ENCODE results near the gene REXO1.

REXO1 gene

GRCh38 chr19:1825909-1826556, 22.2 kb downstream of the REXO1 start:
- peak; percentile 63 for DNase-seq (ENCODE audit: low read depth)
- no peak overlapping the region for H3K4me3 ChIP-seq (ENCODE audit: low read length)
- peak; percentile 85 for TF ChIP-seq CTCF (IDR thresholded peaks at IDR 0.05; ENCODE audit: insufficient read depth, low read depth, low read length, missing control alignments)

DNA sequence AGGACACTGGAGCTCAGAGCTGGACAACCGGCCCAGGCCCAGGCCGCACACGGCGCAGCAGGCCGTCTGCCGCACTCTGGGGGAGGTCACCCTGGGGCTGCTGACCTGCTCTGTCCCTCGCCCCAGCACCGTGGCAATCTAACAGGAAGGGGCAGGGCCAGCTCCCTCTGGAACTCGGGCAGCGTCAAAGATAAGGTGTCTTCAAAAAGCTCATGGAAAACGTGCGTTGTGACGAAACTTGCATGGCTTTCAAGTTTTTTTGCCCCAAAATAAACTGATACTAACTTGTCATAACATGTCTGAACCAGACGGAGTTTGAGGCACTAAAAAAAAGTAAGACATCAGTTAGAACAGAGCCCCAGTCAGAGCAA, 24.0 kb downstream of the REXO1 start:
- TF ChIP-seq CTCF (IDR thresholded peaks at IDR 0.05; ENCODE audit: insufficient read depth, low read depth, low read length, missing control alignments) = no peak
- no peak overlapping the region for H3K4me3 ChIP-seq (ENCODE audit: low read length)
- DNase-seq (ENCODE audit: low read depth) = no peak

GRCh38 chr19:1823539-1824251, 24.6 kb downstream of the REXO1 start:
- no peak for DNase-seq (ENCODE audit: low read depth)
- no peak overlapping the region for H3K4me3 ChIP-seq (ENCODE audit: low read length)
- no peak for TF ChIP-seq CTCF (IDR thresholded peaks at IDR 0.05; ENCODE audit: insufficient read depth, low read depth, low read length, missing control alignments)

DNA sequence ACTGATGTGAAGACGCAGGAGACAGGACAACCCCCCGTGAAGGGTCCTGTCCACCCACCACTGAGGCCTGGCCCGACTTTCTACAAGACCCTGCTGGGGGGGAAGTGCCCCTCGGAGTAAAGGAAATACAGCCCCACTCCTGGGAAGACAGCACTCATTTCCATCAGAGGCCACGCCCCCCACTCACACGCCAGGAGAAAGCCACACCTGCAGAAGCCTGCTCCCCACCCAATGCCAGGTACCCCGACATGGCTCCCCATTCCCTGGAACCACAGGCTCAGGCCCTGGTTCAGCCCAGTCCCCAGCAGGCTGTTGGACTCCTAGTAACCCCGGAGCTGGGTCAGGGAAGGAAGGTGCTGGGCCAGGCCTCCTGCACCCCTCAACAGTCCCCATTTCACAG, 25.3 kb downstream of the REXO1 start:
- no peak overlapping the region for H3K4me3 ChIP-seq (ENCODE audit: low read length)
- TF ChIP-seq CTCF (IDR thresholded peaks at IDR 0.05; ENCODE audit: insufficient read depth, low read depth, low read length, missing control alignments) = no peak
- DNase-seq (ENCODE audit: low read depth) = no peak

GRCh38 chr19:1822210-1822609, 26.1 kb downstream of the REXO1 start:
- TF ChIP-seq CTCF (IDR thresholded peaks at IDR 0.05; ENCODE audit: insufficient read depth, low read depth, low read length, missing control alignments) = no peak
- no peak overlapping the region for H3K4me3 ChIP-seq (ENCODE audit: low read length)
- no peak for DNase-seq (ENCODE audit: low read depth)

DNA sequence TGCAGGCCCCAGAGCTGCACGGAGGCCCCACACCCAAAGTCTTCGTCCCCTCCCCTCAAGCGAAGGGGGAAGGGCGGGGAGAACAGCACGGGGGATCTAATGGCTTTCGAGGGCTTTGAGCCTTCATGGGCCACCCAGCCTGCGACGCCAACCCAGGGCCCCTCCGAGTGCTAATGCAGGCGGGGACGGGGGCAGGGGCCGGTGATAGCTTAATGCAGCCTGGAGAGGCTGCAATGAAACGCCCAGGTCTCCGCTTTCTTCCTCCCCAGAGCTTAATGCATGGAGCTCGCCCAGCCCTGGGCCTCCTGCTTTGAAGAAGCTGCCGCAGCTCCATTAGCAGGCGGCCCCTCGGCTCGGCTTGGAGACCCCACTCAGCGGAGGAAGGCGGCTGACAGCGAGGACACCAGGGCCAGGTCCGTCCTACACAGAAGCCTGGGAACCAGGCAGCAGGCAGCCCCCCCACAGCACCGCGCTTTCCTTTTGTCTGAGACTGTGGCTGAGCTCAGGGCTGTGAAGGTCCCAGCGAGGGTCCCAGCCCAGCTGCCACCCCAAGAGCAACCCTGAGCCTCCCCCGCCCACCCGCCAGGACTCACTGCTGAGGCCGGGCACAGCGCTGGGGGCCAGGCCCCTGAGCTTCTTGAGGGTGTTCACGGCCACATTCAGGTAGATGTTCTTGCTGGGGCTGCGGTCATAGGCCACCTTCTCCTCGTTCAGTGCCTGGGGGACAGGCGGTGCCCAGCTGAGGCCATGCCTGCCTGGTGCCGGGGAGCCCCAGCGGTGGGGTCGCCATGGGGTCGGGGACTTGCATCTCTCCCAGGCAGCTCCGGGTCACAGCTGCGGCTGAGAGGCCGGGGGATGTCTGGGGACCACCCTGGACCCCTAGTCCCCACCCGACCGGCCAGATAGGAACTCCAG, 28.7 kb downstream of the REXO1 start:
- H3K4me3 ChIP-seq (ENCODE audit: low read length) = no peak overlapping the region
- TF ChIP-seq CTCF (IDR thresholded peaks at IDR 0.05; ENCODE audit: insufficient read depth, low read depth, low read length, missing control alignments) = no peak
- no peak for DNase-seq (ENCODE audit: low read depth)

All from epithelial cell of esophagus (primary cell).